ENCODE measurements around the gene SETD7. TPM values are rescaled to one million over a fixed set of nuclear protein-coding genes. Genes with fewer than 3 reads are reported as not detected.

Gene SETD7
- total RNA-seq, result 47.2 TPM

DNA sequence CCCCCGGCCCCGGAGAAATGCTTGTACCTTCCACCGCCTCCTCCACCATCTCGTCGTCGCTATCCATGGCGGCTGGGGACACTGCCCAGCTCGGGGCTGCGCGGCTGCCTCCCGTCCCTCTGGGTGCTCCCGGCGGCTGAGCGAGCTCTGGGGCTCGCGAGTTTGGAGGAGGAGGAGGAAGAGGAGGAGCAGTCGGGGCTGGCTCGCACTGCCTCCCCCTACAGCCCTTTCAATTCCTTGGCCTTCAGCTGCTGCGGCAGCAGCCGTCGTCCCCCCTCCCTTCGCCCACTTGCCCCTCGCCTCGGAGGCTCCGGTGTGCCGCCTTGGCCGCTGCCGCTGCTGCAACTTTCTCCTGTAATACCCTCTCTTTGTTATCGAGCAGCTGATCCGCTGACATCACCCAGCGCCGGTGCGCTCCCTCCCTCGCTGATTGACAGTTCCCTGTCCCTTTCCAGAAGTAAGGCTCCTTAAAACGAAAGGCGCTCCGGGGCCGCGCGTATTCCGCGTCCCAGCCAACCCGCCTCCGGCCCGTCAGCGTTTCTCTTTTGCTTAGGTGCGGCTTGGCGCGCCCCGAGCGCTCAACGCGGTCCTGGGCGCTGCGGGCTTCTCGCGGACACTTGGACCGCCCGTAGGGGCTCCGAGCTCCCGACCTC lies at the start of gene SETD7:
TSS of gene SETD7 (minus strand) at position 149 of the 653 bp plus-strand sequence. CDS start at position 67, 82 bp downstream.
- DNase-seq, result peak; percentile 81

DNA sequence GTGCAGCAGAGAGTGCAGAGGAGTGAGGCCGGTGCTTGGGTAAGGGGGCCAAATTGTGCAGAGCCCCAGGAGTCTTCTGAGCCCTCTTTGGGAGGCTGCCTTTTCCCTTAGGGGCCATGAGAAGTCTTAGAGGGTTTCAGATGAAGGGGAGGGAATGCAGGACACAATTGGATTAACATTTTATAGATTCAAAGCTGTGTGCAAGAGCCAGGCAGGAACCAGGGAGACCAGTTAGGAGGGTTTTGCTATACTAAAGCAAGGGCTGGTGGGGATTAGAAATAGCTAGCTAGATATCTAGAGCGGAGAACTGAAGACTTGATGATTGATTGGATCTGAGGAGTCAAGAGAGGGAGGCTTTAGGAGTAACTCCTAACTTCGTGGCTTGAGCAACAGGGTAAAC lies 49.5 kb upstream of the SETD7 start:
- DNase-seq, result no peak

GRCh38 chr4:139603576-139604410 lies 47.8 kb upstream of the SETD7 start:
- DNase-seq, result peak; percentile 22

- DNase-seq, result peak; percentile 53
These were observed 46.8 kb upstream of the SETD7 start for GRCh38 chr4:139602776-139603360.

GRCh38 chr4:139600662-139601061 lies 44.6 kb upstream of the SETD7 start:
- no peak for DNase-seq

GRCh38 chr4:139599594-139600374 lies 43.8 kb upstream of the SETD7 start:
- no peak for DNase-seq

DNA sequence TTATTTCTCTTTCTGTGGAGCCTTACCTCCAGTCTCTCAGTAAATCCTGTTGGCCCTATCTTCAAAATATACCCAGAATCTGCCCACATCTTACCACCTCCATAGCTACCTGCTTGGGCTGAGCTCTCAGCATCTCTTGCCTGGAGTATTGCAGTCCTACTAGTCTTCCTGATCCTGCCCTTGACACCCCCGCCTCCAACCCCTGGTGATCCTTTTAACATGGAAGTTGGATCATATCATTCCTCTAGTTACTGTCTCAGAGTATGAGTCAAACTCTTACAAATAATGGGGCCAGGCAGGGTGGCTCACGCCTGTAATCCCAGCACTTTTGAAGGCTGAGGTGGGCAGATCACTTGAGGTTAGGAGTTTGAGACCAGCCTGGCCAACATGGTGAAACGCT lies 43.1 kb upstream of the SETD7 start:
- no peak for DNase-seq

GRCh38 chr4:139596684-139597279 lies 40.8 kb upstream of the SETD7 start:
- peak; percentile 74 for DNase-seq

- peak; percentile 74 for DNase-seq
These were observed 40.1 kb upstream of the SETD7 start for GRCh38 chr4:139596034-139596683.

- no peak for DNase-seq
These were observed 38.7 kb upstream of the SETD7 start for GRCh38 chr4:139594591-139595185.

DNA sequence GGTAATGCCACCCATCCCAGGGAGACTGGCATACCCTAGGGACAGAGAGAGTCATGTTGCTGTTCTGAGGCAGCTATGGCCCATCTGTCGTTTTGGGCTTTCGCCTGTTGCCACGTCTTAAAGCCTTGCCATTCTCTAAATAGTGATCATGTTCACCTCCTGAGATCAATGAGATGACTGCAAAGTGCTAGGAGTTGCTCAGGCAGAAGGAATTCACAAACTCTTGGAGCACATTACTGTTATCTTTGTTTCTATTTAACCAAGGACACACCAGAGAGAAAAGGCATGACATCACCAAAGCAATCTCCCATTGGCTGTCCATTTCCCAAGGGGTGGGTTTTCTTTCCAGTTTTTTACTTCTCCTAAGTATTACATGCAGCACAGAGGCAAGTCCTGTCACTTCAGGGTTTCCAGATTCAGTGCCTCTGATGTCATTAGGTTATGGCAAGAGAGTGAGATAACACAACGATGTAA lies 37.1 kb upstream of the SETD7 start:
- DNase-seq, result peak; percentile 40

DNA sequence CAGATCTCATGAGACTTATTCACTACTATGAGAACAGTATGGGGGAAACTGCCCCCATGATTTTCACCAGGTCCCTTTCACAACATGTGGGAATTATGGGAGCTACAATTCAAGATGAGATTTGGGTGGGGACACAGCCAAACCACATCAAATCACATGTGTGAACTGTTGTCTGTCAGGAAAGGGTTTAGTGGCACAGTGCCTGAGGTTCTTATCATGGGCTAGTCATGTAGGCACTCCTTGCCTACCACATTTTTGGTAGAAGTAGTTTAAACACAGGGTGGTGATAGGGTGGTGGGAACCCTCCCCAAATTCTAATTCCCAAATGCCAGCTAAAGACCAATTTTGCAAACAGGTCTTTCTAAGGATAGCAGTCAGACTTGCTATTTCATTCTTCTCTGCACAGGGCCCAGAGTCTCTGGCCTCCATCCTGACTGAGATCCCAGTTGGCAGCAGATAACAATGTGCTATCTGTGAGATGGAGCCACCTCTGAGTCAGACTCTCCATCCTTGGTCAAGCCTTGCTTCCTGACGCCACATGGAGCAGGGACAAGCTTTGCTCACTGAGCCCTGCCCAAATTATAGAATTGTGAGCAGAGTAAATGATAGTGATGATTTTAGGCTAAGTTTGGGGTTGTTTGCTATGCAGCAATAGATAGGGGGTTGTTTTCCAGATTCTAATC lies 33.5 kb upstream of the SETD7 start:
- no peak for DNase-seq

DNA sequence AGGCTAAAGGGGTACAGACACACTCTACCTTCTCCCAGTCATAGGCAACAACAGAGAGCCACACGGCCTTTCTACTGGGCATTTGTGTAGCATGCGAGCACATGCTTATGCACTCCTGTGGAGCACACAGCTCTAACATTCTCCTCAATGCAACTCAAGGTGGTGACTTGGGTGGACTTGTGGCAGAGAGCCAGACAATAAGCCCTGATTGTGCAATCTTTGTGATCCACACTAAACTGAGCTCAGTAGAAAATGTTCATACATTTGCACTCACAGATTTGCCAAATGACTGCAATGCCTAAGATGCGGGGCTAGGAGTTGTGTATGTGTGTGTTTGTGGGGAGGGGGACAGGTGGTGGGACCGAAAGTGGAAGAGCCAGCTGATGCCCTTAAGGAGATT lies 31.4 kb upstream of the SETD7 start:
- no peak for DNase-seq

DNA sequence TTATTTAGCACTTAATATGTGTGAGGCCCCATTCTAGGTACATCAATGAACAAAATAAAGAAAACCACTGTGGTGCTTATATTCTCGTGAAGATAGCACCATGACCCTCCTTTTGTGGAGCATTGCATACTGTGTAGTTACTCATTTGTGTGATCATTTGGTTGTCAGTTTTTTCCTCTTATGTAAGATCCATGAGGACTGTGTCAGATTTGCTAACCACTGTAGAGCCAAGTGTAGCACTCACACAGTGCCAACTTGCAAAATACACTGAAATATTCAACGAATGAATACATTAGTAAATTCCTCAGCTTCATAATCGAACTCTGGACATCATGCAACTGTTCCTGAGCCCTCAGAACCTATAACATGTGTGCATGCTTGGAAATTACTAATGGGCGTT lies 29.5 kb upstream of the SETD7 start:
- DNase-seq, result no peak

GRCh38 chr4:139584784-139585183 lies 28.8 kb upstream of the SETD7 start:
- no peak for DNase-seq

DNA sequence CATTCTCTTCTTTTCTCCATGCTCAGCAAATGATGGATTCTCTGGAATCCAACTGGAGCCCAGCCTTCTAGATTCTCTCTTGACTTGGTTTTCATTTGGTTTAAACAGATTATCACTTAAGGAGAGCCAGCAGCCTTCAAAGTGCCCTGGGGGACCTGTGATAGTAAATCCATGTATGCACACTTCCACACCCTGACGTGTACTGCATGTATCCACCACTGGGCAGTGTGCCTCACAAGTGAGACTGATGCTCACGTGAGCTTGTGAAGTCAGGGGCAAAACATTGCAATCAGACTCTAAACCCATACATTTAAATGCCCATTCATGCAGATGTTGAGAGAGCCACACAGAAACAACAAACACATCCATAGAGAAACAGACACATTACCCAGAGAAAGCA lies 28.0 kb upstream of the SETD7 start:
- no peak for DNase-seq

DNA sequence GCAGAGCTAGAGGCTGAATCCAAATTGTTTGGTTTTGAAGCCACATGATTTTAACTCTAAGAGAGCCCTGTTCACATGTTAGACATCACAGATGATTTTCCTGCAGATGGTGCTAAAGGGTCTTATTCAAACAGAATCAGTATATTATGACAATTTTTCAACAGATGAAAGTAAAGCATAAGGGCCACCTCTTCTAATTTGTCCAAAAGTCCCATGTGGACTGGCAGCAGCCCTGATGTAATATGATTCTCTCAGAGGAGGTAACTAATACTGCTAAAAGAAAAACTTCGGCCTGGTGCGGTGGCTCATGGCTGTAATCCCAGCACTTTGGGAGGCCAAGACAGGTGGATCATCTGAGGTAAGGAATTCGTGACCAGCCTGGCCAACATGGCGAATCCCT lies 26.0 kb upstream of the SETD7 start:
- DNase-seq, result no peak

DNA sequence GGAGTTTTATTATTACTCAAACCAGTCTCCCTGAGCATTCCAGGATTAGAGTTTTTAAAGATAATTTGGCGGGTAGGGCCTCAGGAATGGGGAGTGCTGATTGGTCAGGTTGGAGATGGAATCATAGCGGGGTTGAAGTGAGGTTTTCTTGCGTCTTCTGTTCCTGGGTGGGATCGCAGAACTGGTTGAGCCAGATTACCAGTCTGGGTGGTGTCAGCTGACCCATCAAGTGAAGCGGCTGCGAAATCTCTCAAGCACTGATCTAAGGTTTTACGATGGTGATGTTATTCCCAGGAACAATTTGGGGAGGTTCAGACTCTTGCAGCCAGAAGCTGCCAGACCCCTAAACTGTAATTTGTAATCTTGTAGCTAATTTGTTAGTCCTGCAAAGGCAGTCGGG lies 25.1 kb upstream of the SETD7 start:
- no peak for DNase-seq

GRCh38 chr4:139576219-139576618 lies 20.2 kb upstream of the SETD7 start:
- DNase-seq, result peak; percentile 62

DNA sequence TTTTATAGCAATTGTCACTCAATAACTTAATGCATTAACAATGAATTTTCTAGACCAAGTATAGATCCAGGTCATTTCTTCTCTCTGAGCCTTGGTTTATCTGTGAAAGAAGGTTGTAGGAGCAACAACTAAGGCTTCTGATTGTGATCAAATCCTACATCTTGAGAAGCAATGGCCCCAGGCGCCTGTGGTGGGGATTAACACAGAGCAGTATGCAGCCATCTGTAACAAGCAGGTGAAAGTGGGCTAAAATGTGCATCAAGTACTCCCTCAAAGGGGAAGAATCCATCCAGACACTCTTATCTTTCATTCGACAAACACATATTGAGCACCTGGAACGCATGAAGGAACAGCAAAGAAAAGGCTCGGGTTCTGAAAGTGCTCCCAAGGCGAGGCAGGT lies 19.1 kb upstream of the SETD7 start:
- DNase-seq, result no peak

- no peak for DNase-seq
These were observed 18.6 kb upstream of the SETD7 start for GRCh38 chr4:139574641-139575040.

Data from skin of body (tissue), 2 donors.